PFSK-1 (cell line): ENCODE data around the gene TAAR1.

ENCODE experiments used
- POLR2AphosphoS5 ChIP-seq: IDR thresholded peaks from 2 replicates; pipeline ENCODE4 v1.6.1; 2012; ENCODE audit warnings: low read depth, mild to moderate bottlenecking, control low read depth, low read length, moderate library complexity
- TF ChIP-seq, protein P1 (sequence below), 2 experiments: IDR thresholded peaks; 2 replicates each; pipeline versions ENCODE4 v1.6.1 to v1.8.0; 2011 to 2012; ENCODE audit warnings: low read depth in 2 of 2, low read length in 2 of 2, control low read depth in 1 of 2, inconsistent platforms in 1 of 2, mild to moderate bottlenecking in 1 of 2, moderate library complexity in 1 of 2; ENCODE audit not compliant: insufficient read depth in 1 of 2

DNA sequence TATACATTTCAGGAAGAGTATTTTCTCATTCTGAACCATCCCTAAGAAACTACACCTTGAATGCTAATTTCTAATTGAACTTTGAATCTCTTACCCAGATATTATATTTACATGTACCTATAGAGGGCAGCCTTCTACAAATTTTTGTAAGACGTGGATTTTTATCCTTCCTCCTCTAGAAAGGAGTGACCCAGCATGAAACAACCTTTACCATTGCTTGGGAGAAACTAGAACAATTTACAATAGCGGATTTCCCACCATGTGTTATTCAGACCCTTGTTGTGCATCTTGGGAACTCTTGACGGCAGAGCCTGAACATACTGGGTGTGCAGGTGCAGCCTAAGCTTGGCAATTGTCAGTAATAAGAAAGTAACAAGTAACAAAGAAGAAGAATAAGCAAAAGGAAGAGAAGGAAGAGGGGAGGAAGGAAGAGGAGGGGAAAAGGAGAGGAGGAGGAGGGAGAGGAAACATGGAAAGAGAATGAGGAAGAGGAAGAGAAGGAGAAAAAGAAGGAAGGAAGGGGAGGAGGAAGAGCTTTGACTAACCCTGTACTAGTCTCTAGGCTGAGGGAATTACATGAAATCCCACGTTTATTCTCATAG lies 10.8 kb upstream of the TAAR1 start:
- no peak for TF ChIP-seq POLR2AphosphoS5
- TF ChIP-seq, protein P1, sequence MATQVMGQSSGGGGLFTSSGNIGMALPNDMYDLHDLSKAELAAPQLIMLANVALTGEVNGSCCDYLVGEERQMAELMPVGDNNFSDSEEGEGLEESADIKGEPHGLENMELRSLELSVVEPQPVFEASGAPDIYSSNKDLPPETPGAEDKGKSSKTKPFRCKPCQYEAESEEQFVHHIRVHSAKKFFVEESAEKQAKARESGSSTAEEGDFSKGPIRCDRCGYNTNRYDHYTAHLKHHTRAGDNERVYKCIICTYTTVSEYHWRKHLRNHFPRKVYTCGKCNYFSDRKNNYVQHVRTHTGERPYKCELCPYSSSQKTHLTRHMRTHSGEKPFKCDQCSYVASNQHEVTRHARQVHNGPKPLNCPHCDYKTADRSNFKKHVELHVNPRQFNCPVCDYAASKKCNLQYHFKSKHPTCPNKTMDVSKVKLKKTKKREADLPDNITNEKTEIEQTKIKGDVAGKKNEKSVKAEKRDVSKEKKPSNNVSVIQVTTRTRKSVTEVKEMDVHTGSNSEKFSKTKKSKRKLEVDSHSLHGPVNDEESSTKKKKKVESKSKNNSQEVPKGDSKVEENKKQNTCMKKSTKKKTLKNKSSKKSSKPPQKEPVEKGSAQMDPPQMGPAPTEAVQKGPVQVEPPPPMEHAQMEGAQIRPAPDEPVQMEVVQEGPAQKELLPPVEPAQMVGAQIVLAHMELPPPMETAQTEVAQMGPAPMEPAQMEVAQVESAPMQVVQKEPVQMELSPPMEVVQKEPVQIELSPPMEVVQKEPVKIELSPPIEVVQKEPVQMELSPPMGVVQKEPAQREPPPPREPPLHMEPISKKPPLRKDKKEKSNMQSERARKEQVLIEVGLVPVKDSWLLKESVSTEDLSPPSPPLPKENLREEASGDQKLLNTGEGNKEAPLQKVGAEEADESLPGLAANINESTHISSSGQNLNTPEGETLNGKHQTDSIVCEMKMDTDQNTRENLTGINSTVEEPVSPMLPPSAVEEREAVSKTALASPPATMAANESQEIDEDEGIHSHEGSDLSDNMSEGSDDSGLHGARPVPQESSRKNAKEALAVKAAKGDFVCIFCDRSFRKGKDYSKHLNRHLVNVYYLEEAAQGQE (IDR thresholded peaks at IDR 0.05; ENCODE audit: insufficient read depth in 1 of 2, low read depth in 2 of 2, low read length in 2 of 2): no peak
